ENCODE measurements around the gene ADCY5.

Gene ADCY5

GRCh38 chr3:123315271-123315595 is 133.7 kb downstream of the ADCY5 start:
- CTCF ChIA-PET, result interaction anchor here (1.2 kb wide), 1 partner anchor 150 kb away, joined by 5 read pairs; no protein-coding TSS in a partner anchor

GRCh38 chr3:123314359-123315270 is 134.3 kb downstream of the ADCY5 start:
- no peak overlapping the region for H3K27ac ChIP-seq (ENCODE audit: extremely low read depth, low read depth, low read length)
- ChIA-PET CTCF (interaction anchor here (0.7 to 1.2 kb wide), 2 partner anchors 41 to 151 kb away, joined by 3 to 5 read pairs; no protein-coding TSS in a partner anchor), POLR2A (interaction anchor here (0.6 kb wide), 1 partner anchor 115 kb away, joined by 3 read pairs; no protein-coding TSS in a partner anchor)
- H3K36me3 ChIP-seq (ENCODE audit: control insufficient read depth in 2 of 2, insufficient read depth in 1 of 2, low read length in 2 of 2), result no peaks in the 10 kb centered on the region
- TF ChIP-seq ZNF596 (tag by site-specific recombination; IDR thresholded peaks at IDR 0.05), result no peak
- TF ChIP-seq ZNF558 (tag by site-specific recombination; IDR thresholded peaks at IDR 0.05), result no peak
- no peak for TF ChIP-seq ELK4 (IDR thresholded peaks at IDR 0.05; ENCODE audit: borderline replicate concordance, low read depth, low read length)
- TF ChIP-seq ZNF561 (tag by site-specific recombination; IDR thresholded peaks at IDR 0.05; ENCODE audit: borderline replicate concordance), result no peak
- TF ChIP-seq ZBTB48 (tag by site-specific recombination; IDR thresholded peaks at IDR 0.05), result no peak
- no peak for TF ChIP-seq GFI1B (tag by site-specific recombination; IDR thresholded peaks at IDR 0.05)
- no peak for TF ChIP-seq ZFP41 (tag by site-specific recombination; IDR thresholded peaks at IDR 0.05; ENCODE audit: borderline replicate concordance)
- no peak for TF ChIP-seq KLF10 (tag by site-specific recombination; IDR thresholded peaks at IDR 0.05)
- TF ChIP-seq ZNF610 (tag by site-specific recombination; IDR thresholded peaks at IDR 0.05; ENCODE audit: borderline replicate concordance), result no peak
- no peak for TF ChIP-seq ZNF530 (tag by site-specific recombination; IDR thresholded peaks at IDR 0.05; ENCODE audit: low read depth)
- H3K4me1 ChIP-seq (ENCODE audit: control insufficient read depth, insufficient read depth, low read length), result no peaks in the 10 kb centered on the region
- H3K4me3 ChIP-seq (ENCODE audit: low read depth, low read length), result no peak overlapping the region
- no peaks in the 10 kb centered on the region for H3K9me3 ChIP-seq (ENCODE audit: control insufficient read depth, insufficient read depth, low read depth, low read length)

More at GRCh38 chr3:123315271-123315595, 133.7 kb downstream of the ADCY5 start:
- Histone ChIP-seq H3K4me3 (ENCODE audit: low read depth, low read length) (no peak overlapping the region), H3K27ac (ENCODE audit: extremely low read depth, low read depth, low read length) (no peak overlapping the region), H3K4me1 (ENCODE audit: control insufficient read depth, insufficient read depth, low read length) (no peaks in the 10 kb centered on the region), H3K36me3 (ENCODE audit: control insufficient read depth in 2 of 2, insufficient read depth in 1 of 2, low read length in 2 of 2) (no peaks in the 10 kb centered on the region), H3K9me3 (ENCODE audit: control insufficient read depth, insufficient read depth, low read depth, low read length) (no peaks in the 10 kb centered on the region)
- POLR2A ChIA-PET, result no interaction called here
- TF ChIP-seq ZNF658 (tag by site-specific recombination; IDR thresholded peaks at IDR 0.05) (no peak), ZNF777 (tag by site-specific recombination; IDR thresholded peaks at IDR 0.05; ENCODE audit: borderline replicate concordance) (no peak)
- TF ChIP-seq, protein P1, sequence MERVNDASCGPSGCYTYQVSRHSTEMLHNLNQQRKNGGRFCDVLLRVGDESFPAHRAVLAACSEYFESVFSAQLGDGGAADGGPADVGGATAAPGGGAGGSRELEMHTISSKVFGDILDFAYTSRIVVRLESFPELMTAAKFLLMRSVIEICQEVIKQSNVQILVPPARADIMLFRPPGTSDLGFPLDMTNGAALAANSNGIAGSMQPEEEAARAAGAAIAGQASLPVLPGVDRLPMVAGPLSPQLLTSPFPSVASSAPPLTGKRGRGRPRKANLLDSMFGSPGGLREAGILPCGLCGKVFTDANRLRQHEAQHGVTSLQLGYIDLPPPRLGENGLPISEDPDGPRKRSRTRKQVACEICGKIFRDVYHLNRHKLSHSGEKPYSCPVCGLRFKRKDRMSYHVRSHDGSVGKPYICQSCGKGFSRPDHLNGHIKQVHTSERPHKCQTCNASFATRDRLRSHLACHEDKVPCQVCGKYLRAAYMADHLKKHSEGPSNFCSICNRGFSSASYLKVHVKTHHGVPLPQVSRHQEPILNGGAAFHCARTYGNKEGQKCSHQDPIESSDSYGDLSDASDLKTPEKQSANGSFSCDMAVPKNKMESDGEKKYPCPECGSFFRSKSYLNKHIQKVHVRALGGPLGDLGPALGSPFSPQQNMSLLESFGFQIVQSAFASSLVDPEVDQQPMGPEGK (tag by site-specific recombination; IDR thresholded peaks at IDR 0.05), result no peak

- TF ChIP-seq ZNF660 (tag by site-specific recombination; IDR thresholded peaks at IDR 0.05), result no peak
- no peak for TF ChIP-seq ZNF473 (tag by site-specific recombination; IDR thresholded peaks at IDR 0.05)
- no peak for TF ChIP-seq WT1 (tag by site-specific recombination; IDR thresholded peaks at IDR 0.05)
- no peak for TF ChIP-seq ZNF133 (tag by site-specific recombination; IDR thresholded peaks at IDR 0.05)
- no peak for TF ChIP-seq ZBTB7A (tag by site-specific recombination; IDR thresholded peaks at IDR 0.05; ENCODE audit: low read depth)
- TF ChIP-seq ZNF521 (tag by site-specific recombination; IDR thresholded peaks at IDR 0.05), result no peak
- TF ChIP-seq ZNF391 (tag by site-specific recombination; IDR thresholded peaks at IDR 0.05; ENCODE audit: borderline replicate concordance, low read depth), result no peak
- no peak for TF ChIP-seq ZNF837 (tag by site-specific recombination; IDR thresholded peaks at IDR 0.05)
- no peak for TF ChIP-seq ZNF341 (tag by site-specific recombination; IDR thresholded peaks at IDR 0.05; ENCODE audit: low read depth)
- TF ChIP-seq ZBTB11 (tag by site-specific recombination; conservative IDR thresholded peaks at IDR 0.05; ENCODE audit: low read depth), result no peak
- no peak for TF ChIP-seq ZNF112 (tag by site-specific recombination; IDR thresholded peaks at IDR 0.05)
- no peak for TF ChIP-seq FEZF1 (tag by site-specific recombination; IDR thresholded peaks at IDR 0.05)
- H3K36me3 ChIP-seq (ENCODE audit: control insufficient read depth in 2 of 2, insufficient read depth in 1 of 2, low read length in 2 of 2), result no peaks in the 10 kb centered on the region
- no peak overlapping the region for H3K27ac ChIP-seq (ENCODE audit: extremely low read depth, low read depth, low read length)
- POLR2A ChIA-PET, result no interaction called here
- H3K4me1 ChIP-seq (ENCODE audit: control insufficient read depth, insufficient read depth, low read length), result no peaks in the 10 kb centered on the region
- H3K4me3 ChIP-seq (ENCODE audit: low read depth, low read length), result no peak overlapping the region
- no peaks in the 10 kb centered on the region for H3K9me3 ChIP-seq (ENCODE audit: control insufficient read depth, insufficient read depth, low read depth, low read length)
- CTCF ChIA-PET, result no interaction called here
These were observed 135.0 kb downstream of the ADCY5 start for GRCh38 chr3:123313889-123314288.
